ENCODE results near the gene ZNF724. TPM values are rescaled to one million over a fixed set of nuclear protein-coding genes. Genes with fewer than 3 reads are reported as not detected.

The ZNF724 gene
- total and polyA plus RNA-seq, 2 of the 8 experiments (the other 6 are each of a cell fraction or from before 2014, with no cell fraction given) = 8.7 to 67.2 TPM

DNA sequence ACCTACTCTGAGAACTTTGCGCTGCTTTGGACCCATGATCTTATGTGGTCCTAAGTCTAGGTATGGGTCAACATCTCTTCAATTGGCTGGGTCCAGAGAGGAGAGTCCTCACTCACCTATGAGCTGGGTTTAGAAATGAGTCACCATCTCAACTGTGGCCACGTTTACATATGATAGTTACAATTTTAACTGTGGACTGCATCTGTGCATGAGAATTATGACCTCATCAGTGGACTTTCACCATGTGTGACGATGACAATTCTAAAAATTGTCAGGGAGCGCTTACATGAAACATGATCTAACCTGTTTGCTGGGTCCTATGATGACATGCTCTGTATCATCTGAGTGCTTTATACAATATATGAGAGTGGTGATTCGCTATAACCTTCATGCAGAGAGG lies 12.7 kb upstream of the ZNF724 start (continued):
- TF ChIP-seq, protein P1, sequence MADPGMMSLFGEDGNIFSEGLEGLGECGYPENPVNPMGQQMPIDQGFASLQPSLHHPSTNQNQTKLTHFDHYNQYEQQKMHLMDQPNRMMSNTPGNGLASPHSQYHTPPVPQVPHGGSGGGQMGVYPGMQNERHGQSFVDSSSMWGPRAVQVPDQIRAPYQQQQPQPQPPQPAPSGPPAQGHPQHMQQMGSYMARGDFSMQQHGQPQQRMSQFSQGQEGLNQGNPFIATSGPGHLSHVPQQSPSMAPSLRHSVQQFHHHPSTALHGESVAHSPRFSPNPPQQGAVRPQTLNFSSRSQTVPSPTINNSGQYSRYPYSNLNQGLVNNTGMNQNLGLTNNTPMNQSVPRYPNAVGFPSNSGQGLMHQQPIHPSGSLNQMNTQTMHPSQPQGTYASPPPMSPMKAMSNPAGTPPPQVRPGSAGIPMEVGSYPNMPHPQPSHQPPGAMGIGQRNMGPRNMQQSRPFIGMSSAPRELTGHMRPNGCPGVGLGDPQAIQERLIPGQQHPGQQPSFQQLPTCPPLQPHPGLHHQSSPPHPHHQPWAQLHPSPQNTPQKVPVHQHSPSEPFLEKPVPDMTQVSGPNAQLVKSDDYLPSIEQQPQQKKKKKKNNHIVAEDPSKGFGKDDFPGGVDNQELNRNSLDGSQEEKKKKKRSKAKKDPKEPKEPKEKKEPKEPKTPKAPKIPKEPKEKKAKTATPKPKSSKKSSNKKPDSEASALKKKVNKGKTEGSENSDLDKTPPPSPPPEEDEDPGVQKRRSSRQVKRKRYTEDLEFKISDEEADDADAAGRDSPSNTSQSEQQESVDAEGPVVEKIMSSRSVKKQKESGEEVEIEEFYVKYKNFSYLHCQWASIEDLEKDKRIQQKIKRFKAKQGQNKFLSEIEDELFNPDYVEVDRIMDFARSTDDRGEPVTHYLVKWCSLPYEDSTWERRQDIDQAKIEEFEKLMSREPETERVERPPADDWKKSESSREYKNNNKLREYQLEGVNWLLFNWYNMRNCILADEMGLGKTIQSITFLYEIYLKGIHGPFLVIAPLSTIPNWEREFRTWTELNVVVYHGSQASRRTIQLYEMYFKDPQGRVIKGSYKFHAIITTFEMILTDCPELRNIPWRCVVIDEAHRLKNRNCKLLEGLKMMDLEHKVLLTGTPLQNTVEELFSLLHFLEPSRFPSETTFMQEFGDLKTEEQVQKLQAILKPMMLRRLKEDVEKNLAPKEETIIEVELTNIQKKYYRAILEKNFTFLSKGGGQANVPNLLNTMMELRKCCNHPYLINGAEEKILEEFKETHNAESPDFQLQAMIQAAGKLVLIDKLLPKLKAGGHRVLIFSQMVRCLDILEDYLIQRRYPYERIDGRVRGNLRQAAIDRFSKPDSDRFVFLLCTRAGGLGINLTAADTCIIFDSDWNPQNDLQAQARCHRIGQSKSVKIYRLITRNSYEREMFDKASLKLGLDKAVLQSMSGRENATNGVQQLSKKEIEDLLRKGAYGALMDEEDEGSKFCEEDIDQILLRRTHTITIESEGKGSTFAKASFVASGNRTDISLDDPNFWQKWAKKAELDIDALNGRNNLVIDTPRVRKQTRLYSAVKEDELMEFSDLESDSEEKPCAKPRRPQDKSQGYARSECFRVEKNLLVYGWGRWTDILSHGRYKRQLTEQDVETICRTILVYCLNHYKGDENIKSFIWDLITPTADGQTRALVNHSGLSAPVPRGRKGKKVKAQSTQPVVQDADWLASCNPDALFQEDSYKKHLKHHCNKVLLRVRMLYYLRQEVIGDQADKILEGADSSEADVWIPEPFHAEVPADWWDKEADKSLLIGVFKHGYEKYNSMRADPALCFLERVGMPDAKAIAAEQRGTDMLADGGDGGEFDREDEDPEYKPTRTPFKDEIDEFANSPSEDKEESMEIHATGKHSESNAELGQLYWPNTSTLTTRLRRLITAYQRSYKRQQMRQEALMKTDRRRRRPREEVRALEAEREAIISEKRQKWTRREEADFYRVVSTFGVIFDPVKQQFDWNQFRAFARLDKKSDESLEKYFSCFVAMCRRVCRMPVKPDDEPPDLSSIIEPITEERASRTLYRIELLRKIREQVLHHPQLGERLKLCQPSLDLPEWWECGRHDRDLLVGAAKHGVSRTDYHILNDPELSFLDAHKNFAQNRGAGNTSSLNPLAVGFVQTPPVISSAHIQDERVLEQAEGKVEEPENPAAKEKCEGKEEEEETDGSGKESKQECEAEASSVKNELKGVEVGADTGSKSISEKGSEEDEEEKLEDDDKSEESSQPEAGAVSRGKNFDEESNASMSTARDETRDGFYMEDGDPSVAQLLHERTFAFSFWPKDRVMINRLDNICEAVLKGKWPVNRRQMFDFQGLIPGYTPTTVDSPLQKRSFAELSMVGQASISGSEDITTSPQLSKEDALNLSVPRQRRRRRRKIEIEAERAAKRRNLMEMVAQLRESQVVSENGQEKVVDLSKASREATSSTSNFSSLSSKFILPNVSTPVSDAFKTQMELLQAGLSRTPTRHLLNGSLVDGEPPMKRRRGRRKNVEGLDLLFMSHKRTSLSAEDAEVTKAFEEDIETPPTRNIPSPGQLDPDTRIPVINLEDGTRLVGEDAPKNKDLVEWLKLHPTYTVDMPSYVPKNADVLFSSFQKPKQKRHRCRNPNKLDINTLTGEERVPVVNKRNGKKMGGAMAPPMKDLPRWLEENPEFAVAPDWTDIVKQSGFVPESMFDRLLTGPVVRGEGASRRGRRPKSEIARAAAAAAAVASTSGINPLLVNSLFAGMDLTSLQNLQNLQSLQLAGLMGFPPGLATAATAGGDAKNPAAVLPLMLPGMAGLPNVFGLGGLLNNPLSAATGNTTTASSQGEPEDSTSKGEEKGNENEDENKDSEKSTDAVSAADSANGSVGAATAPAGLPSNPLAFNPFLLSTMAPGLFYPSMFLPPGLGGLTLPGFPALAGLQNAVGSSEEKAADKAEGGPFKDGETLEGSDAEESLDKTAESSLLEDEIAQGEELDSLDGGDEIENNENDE (IDR thresholded peaks at IDR 0.05; ENCODE audit: insufficient replicate concordance, low read length) = no peak
- no peak for TF ChIP-seq BACH1 (IDR thresholded peaks at IDR 0.05; ENCODE audit: low read length)
- TF ChIP-seq, protein P2, sequence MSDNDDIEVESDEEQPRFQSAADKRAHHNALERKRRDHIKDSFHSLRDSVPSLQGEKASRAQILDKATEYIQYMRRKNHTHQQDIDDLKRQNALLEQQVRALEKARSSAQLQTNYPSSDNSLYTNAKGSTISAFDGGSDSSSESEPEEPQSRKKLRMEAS (IDR thresholded peaks at IDR 0.05) = no peak
- TF ChIP-seq EZH2 (IDR thresholded peaks at IDR 0.05; ENCODE audit: low read depth, low read length, severe bottlenecking) = no peak

Measured in H1 (cell line).